GM06990 (cell line): Measurements from ENCODE around the gene SLC9A9.

Experiments used
- DNase-seq: peaks from one replicate; pipeline ENCODE4 v3.0.0-alpha.2; 2011; ENCODE audit not compliant: insufficient read length; ENCODE audit errors: extremely low read depth
- H3K27me3 ChIP-seq: replicated peaks from 2 replicates; pipeline ENCODE4 v1.6.0; 2011; ENCODE audit warnings: low read length; ENCODE audit not compliant: control insufficient read depth, insufficient read depth
- H3K36me3 ChIP-seq: 2 replicates; pipeline ENCODE4 v1.5.1; 2011; ENCODE audit warnings: low read length; ENCODE audit not compliant: control insufficient read depth, insufficient read depth
- H3K4me3 ChIP-seq: replicated peaks from 2 replicates; pipeline ENCODE4 v1.5.1; 2011; ENCODE audit warnings: low read depth, mild to moderate bottlenecking, control low read depth, low read length
- CTCF ChIP-seq: IDR thresholded peaks from 2 replicates; pipeline ENCODE4 v1.5.1; 2011; ENCODE audit warnings: low read length, control low read depth, mild to moderate bottlenecking, inconsistent platforms; ENCODE audit not compliant: insufficient read depth, poor library complexity, severe bottlenecking

SLC9A9 gene

GRCh38 chr3:143496191-143496590, 352.1 kb downstream of the SLC9A9 start:
- no peak overlapping the region for H3K4me3 ChIP-seq
- TF ChIP-seq CTCF, result no peak
- DNase-seq, result no peak
- no peaks in the 10 kb centered on the region for H3K36me3 ChIP-seq
- H3K27me3 ChIP-seq, result no peaks in the 10 kb centered on the region

GRCh38 chr3:143495527-143495926, 352.7 kb downstream of the SLC9A9 start:
- Histone ChIP-seq H3K4me3 (no peak overlapping the region), H3K36me3 (no peaks in the 10 kb centered on the region), H3K27me3 (no peaks in the 10 kb centered on the region)
- no peak for DNase-seq
- no peak for TF ChIP-seq CTCF

GRCh38 chr3:143486611-143487010, 361.7 kb downstream of the SLC9A9 start:
- DNase-seq, result no peak
- no peak for TF ChIP-seq CTCF
- Histone ChIP-seq H3K4me3 (no peak overlapping the region), H3K36me3 (no peaks in the 10 kb centered on the region), H3K27me3 (no peaks in the 10 kb centered on the region)

- H3K4me3 ChIP-seq, result no peak overlapping the region
- DNase-seq, result no peak
- H3K36me3 ChIP-seq, result no peaks in the 10 kb centered on the region
- no peaks in the 10 kb centered on the region for H3K27me3 ChIP-seq
- no peak for TF ChIP-seq CTCF
Observed at GRCh38 chr3:143484846-143485512, 363.3 kb downstream of the SLC9A9 start.

GRCh38 chr3:143483214-143483613, 365.1 kb downstream of the SLC9A9 start:
- H3K4me3 ChIP-seq, result no peak overlapping the region
- no peaks in the 10 kb centered on the region for H3K27me3 ChIP-seq
- no peaks in the 10 kb centered on the region for H3K36me3 ChIP-seq
- no peak for TF ChIP-seq CTCF
- no peak for DNase-seq
